Adrenal gland (tissue), 5 donors: Measurements from ENCODE around the gene ERICH3.

Experiments
- CTCF ChIP-seq, 6 experiments: fragments of 450-650 bp in 4 of 6; fragments of 200-600 bp in 2 of 6; sonication (generic) in 1 of 6; IDR thresholded peaks; 1 replicate in 5 of 6; 2 replicates in 1 of 6; pipeline versions ENCODE4 v1.5.1 to v1.8.0; 2016 to 2021; ENCODE audit warnings: antibody characterized with exemption in 6 of 6, mild to moderate bottlenecking in 2 of 6, moderate library complexity in 1 of 6
- POLR2A ChIP-seq, 2 donors: fragments of 450-650 bp; IDR thresholded peaks; one replicate each; pipeline ENCODE4 v1.6.1; 2017; ENCODE audit warnings: antibody characterized with exemption in 2 of 2, mild to moderate bottlenecking in 2 of 2, moderate library complexity in 1 of 2
- donor health status: DM: no; HTN: no; CAD: no.

DNA sequence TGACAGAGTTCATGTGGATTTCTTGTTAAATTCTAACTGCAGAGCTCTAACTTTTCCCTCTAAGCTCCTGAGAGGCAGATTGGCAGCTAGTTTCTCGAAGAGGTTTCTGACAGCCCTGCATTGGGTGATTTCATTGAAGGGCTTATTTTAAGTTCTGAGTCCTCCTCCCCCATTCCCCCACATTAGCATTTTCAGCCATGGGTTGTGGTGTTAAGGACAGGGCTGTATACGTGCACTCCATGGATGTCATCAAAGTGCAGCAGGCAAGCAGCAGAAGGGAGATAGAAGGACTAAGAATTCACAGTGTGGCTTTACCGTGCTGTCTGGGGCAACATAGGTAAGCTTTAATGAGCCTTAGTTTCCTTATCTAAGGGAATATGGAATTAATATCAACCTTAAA is 40.3 kb upstream of the ERICH3 start:
- TF ChIP-seq CTCF (IDR thresholded peaks at IDR 0.05) (no peak), POLR2A (IDR thresholded peaks at IDR 0.05) (no peak)
